NB4 (cell line): ENCODE measurements around the gene HIF1AN.
A peak's percentile ranks its signal among the peaks of the same experiment; 100 is the strongest.

Experiments used
- MYC ChIP-seq: IDR thresholded peaks from 2 replicates; pipeline ENCODE4 v1.6.1; 2011; ENCODE audit warnings: low read depth, low read length
- POLR2A ChIP-seq: IDR thresholded peaks from 2 replicates; pipeline ENCODE4 v1.6.1; 2011; ENCODE audit warnings: mild to moderate bottlenecking; ENCODE audit not compliant: insufficient read length; ENCODE audit errors: extremely low read depth
- TF ChIP-seq, protein P1 (sequence below): IDR thresholded peaks from one replicate; pipeline ENCODE4 v1.5.1; 2012; ENCODE audit warnings: low read depth, low read length
- TF ChIP-seq, protein P2 (sequence below): IDR thresholded peaks from 2 replicates; pipeline ENCODE4 v1.6.1; 2011; ENCODE audit warnings: low read depth, low read length

GRCh38 chr10:100562008-100562672 is 26.4 kb downstream of the HIF1AN start:
- TF ChIP-seq, protein P1, sequence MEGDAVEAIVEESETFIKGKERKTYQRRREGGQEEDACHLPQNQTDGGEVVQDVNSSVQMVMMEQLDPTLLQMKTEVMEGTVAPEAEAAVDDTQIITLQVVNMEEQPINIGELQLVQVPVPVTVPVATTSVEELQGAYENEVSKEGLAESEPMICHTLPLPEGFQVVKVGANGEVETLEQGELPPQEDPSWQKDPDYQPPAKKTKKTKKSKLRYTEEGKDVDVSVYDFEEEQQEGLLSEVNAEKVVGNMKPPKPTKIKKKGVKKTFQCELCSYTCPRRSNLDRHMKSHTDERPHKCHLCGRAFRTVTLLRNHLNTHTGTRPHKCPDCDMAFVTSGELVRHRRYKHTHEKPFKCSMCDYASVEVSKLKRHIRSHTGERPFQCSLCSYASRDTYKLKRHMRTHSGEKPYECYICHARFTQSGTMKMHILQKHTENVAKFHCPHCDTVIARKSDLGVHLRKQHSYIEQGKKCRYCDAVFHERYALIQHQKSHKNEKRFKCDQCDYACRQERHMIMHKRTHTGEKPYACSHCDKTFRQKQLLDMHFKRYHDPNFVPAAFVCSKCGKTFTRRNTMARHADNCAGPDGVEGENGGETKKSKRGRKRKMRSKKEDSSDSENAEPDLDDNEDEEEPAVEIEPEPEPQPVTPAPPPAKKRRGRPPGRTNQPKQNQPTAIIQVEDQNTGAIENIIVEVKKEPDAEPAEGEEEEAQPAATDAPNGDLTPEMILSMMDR, result peak; percentile 54
- TF ChIP-seq POLR2A, result no peak
- TF ChIP-seq, protein P2, sequence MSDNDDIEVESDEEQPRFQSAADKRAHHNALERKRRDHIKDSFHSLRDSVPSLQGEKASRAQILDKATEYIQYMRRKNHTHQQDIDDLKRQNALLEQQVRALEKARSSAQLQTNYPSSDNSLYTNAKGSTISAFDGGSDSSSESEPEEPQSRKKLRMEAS, result no peak
- no peak for TF ChIP-seq MYC
